ENCODE data around the gene RACGAP1.
"Not testable (repeated sequence)": the region's sequence is repeated elsewhere in the genome, so short reads cannot be mapped to it uniquely, and the experiment has no call there.

The RACGAP1 gene

DNA sequence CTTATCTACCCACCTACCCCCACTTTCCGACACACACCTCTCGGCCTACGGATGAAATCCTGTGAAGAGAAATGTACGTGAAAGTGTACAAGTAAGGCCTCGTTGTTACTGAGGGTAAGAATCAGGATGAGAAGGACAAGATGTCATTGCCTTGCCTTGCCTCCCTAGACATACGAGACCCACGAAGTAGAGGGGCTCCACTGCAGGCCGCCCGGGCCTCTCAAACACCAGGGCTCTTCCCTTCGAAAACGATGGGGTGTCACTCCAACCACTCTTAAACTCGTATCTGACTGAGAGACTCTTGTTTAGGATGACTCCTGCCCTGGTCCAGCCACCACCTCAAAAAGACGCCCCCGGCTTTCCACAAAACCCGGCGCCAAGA is 498 bp downstream of the RACGAP1 start:
- no peak for DNase-seq

DNA sequence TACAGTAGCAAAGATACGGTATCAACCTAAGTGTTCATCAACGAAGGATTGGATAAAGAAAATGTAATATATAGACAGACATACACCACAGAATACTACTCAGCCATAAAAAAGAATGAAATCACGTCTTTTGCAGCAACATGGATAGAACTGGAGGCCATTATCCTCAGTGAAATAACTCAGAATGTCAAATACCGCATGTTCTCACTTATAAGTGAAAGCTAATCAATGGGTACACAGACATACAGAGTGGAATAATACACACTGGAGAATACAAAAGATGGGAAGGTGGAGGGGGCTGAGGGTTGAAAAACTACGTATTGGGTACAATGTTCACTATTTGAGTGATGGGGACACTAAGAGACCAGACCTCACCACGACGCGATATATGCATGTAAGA is 1.1 kb downstream of the RACGAP1 start:
- DNase-seq = no peak

DNA sequence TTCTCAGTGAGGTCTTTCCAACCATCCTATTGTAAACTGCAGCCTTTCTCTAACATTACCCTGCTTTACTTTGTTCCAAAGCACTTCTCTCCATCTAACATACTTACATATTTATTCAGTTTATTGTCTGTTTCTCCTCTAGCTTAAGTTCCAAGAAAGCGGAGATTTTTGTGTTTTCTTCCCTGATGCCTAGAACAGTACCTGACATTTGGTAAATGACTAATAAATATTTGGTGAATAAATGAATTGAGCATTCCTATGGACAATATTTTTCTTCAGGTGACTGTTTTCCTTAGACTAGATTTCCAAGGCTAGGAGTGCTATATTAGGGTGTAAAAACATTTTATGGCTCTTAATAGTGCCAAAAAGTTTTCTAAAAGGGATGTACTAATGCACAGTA is 2.4 kb downstream of the RACGAP1 start:
- no peak for DNase-seq

DNA sequence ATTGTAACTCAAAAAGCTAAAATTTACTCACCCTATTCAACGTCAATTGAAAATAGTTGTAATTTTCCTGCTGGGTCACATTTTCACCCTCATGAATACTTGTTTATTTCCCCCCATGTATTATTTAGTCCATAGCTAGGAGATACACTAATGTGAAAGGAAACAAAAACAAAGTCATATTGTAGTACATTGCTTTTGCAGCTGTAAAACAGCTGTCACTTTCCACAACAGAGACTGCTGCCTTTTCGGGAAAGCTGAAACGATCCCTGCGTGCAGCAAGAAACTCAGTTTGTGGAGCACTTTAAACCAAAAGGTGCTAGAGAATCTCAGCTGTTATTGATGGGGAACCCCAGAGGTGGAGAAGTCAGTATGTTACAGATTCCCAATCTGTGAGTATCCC is 4.3 kb downstream of the RACGAP1 start:
- DNase-seq = no peak

DNA sequence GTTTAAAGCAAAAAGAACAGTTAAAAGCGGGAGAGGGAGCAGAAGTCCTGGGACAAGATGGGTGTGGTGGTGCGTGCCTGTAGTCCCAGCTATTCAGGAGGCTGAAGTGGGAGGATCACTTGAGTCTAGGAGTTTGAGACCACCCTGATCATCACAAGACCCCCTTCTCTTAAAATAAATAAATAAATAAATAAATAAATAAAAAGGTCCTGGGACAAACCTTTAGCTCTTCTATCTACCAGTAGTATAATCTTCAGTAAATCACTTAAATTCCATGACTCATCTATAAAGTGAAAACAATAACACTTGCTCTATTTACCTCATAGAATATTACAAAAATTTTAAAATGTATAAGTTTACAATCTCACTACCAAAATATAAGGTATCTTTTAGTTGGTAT is 5.8 kb downstream of the RACGAP1 start:
- DNase-seq = no peak

DNA sequence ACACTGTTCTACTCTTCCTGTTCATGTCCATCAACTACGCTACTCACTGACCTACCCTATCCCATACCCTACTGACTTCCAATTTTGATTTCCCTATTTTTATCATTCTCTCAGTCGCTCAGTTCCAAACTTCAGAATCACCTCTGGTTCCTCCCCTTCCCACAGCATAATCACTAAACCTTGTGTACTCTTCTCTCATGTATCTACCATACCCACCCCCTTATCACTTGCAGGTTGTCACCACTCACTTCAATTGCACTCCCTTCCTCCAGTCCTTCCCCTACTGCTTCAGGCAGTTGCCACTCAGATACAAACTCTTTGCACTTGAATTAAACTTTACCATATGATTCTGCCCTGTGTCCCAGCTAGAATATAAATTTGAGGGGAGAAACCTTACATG is 6.3 kb downstream of the RACGAP1 start:
- DNase-seq = no peak

DNA sequence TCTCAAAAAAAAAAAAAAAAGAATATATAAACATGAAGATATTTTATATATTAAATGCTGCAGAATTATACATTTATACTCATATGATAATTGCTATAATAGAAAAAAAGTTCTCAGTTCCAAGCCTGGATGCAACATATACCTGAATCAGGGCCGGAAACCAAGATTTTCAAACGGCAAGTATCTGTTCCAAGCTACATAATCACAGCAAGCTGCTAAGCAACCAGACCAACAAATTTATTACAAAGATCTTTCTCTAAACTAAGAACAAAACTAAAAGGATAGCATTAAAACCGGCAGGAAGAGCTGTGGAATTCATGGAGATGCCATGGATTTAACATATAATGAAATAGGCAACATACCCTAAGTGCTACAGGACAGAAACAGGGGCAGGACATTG is 7.1 kb downstream of the RACGAP1 start:
- no peak for DNase-seq

DNA sequence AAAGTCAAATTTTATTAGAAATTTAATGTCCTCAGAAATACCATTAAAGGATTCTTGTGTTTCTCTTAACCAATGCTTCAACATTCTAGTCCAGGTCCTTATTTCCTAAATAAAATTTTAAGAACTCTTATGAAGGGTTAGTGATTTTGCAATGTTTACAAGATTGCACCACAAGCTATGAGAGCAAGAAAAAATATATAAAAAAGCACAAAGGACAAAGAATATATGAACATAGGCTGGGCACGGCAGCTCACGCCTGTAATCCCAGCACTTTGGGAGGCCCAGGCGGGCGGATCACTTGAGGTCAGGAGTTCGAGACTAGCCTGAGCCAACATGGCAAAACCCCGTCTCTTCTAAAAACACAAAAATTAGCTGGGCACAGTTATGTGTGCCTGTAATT is 7.7 kb downstream of the RACGAP1 start:
- no peak for DNase-seq

DNA sequence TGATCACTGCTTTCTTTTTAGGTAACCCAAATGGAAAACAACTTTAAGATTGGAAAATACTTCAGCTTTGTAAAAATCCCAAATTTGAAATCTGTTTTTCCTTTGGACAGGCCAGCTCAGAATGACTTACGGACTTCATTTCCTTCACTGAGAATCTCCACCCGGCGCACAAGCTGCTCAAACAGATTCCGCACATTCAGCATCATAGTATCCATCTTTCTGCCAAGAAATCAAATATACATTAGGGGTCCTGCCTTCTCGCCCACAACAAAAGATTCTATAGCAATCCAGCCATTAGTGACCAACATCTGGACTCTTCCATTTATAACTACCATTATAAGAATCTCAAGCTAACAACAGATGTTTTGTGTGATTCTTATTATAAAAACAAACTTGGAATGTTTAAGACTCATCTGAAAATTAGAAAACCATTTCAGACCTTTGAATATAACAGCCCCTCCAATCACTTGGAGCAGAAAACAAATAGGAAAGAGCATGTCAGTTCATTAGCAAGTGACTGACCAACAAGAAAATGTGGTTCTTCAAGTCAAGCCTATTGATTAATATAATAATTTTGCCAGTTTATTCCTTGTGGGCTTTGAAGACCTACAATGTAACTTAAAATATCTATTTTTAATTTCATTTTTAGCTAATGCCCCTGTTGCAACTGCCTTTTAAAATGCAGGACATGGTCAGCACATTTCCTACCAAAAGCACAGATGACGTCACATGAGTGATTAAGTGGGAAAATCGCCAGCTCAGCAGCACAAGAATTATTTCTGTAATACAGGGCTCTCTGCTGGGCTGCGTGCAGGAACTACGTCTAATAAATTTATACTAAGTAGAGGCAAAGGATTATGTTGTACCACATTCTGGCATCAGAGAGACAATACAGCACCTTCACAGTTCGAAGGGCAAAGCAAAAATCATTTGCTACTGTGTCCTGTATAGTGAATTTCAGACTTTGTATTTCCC is 8.5 kb downstream of the RACGAP1 start:
- DNase-seq = no peak

DNA sequence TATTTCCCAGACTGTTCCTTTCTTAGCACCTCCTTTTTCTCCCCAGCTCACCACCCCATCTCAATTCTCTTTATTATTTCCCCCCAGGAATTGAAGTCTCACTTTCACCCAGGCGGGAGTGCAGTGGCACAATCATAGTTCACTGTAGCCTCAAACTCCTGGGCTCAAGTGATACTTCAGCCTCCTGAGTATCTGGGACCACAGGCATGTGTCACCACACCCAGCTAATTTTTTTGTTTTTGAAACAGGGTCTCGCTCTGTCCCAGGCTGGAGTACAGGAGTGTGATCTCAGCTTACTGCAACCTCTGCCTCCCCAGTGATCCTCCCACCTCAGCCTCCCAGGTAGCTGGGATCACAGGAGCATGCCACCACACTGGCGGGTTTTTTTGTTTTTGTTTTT is 11.0 kb downstream of the RACGAP1 start:
- no peak for DNase-seq

DNA sequence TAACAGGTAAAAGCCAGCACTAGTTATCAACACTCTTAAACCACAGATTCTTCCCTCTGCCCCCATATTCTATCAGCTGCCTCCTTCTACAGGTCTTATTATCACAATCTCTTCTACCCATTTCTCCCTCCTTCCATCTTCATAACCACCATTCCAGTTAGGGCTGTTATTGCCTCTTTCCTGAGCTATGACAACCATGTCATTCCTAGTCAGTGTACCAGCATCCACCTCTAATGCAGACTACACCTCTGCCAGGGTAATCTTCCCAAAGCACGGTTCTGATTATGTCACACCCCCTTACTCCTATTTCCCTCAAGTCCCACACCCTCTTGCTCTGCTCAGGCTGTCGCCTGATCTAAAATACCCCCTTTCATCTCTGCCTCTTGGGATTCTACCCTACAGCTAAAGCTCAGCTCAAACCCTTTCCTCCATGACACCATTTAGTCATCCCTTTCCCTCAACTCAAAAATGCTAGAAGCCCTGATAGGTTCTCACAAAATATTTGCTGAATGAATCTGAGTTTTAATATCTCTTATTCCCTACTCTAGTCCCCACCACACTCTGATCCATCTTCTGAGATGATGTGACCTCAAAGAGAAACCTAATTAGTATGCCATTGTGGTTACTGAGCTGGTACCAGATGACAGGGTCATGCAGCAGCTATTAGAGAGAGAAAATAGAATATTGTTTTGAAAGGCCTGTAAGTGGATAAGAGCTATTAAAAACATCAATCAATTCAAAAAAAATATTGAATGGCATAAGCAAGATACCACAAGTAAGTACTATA is 11.7 kb downstream of the RACGAP1 start:
- no peak for DNase-seq

DNA sequence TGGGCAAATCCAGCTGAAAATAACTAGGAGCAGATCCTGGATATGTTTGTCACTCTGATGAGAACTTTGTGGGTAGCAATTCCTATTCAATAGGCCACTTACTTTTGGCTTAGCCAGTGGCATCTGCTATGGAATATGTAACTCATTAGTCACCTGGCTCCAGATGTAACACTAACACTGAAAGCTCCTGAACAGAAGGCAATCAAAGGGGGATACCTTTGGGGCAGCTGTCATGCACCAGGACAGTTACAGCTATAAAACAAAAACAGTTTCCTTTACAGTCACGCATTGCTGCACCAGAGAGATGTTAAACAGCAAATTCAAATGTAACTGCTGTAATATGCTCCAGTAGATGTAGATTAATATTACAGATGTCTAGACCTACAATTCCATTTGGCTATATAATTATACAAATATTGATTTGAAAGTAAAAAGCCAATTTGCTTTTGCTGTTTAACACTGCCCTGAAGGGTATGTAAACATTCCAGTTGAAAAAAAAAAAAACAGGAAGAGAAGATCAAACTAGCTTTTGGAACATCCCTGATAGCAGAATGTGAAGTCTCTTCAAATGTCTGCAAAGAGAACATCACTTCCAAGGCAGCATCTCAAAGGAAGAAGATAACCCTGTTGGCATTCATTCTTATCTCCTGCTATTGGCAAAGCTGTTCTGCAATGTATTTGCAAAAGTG is 18.4 kb downstream of the RACGAP1 start:
- no peak for DNase-seq

DNA sequence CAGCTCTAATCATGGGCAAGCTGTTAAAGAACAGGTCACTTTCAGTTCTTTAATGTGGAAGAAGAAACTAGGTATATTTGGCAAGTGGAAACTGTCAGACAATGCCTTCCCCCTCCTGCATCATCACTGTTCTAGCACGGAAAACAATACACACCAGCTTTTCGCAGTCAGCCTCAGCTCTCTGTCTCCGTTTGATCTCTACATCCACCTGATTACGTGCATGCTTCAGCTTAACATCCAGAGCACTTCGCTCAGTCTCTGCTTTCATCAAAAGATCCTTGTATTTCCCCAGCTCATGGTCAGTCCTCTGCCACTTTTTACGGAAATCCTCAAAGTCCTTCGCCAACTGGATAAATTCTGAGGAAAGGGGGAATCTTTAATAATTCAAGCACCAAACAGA is 19.0 kb downstream of the RACGAP1 start:
- no peak for DNase-seq

DNA sequence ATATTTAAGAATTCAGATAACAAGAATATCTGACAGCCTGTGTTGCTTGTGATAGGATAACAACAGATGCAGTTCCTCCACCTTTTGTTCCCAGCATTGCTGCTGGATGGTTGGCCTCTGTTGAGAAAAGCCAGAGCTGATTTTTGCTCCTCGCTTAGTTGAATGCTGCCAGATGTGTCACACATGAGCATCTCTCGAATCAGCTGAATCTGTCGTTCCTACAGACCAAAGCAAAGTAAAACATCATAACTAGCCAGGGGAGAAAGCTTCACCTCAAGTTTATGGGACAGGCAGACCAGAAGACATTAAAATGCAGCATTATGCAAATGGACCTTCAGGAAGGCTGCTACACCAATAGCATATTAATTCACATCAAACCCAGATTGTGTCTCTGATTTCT is 20.1 kb downstream of the RACGAP1 start:
- no peak for DNase-seq

DNA sequence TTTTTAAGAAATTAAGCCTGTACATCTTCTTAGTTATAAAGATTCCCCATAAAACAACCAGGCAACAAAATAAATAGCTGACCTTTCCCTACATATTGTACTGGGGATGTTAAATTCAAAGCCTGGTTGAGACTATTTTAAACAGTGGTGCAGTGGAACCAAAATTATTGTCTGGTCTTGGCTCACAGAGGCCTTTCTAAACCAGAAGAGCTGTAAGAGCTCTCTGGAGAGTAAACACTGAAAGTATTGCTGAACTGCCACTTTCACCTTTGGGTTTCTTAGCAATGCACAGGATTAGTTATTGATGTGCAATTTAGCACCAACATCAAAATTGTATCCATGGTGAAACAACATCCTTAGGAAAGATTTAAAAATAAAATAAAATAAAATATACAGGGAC is 20.6 kb downstream of the RACGAP1 start:
- DNase-seq = no peak

DNA sequence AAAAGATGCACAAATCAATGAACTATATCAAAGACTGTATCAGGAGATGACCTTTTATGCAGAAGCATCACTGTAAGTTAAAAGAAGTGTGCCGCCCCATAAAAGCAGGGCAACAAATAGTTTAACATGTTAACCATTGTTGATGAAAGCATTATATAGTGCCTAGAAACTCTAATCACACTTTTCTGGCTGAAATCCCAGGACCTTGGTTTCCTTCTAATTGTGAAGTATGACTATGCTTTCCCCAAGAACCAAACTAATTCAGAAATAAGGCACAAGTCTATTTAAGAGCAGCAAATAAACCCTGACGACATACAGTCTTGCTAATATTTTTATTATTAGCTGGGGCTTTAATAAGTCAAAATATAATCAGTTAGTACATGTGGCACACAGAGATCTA is 21.7 kb downstream of the RACGAP1 start:
- DNase-seq = no peak

DNA sequence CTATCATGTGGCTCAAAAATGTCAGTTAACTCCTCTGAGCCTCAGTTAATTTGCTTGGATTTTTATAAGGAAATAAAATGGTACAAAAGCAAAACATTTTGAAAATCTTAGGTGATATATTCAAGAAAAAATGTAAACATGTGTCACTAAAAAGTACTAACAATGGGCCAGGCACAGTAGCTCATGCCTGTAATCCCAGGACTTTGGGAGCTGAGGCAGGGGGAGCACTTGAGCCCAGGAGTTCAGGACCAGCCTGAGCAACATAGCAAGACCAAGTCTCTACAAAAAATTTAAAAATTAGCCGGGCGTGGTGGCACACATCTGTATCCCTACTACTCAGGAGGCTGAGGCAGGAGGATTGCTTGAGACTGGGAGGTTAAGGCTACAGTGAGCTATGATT is 26.8 kb downstream of the RACGAP1 start:
- DNase-seq = no peak

DNA sequence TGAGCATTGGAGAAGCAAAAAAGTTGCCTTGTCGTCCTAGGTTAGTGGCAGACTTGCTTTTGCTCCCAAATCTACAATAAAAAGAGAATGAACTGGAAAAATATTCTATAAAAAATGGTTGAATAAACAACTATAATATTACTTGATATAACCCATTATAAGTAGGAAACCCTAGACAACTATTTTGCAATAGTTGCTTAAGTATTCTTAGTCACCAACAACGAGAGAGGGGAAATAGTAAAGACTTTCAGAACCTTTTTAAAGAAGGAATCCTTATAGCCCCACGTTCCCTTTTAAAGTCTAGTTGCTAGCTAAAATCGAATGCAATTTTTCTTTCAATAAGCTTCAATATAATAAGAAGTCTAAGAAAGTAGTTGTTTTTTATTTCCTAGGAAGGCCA is 35.0 kb downstream of the RACGAP1 start:
- DNase-seq = no peak

DNA sequence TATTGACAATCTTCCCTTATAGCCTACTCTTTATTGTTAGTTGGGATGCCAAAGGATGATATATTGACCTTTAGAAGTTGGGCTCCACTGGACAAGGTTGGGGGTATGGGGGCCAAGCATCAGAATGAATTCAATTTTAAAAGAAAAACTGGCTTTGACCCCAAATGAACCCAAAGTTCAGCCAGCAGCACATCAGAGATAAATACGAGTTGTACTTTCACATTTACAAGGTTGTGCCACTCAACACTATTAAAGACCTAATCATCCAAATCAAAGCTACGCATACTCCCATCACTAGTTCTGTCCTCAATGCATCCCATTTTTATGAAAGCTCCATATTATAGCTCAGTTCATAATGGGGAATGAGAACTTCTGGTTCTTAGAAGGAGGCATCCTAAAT is 35.9 kb downstream of the RACGAP1 start:
- DNase-seq = not testable (repeated sequence)

DNA sequence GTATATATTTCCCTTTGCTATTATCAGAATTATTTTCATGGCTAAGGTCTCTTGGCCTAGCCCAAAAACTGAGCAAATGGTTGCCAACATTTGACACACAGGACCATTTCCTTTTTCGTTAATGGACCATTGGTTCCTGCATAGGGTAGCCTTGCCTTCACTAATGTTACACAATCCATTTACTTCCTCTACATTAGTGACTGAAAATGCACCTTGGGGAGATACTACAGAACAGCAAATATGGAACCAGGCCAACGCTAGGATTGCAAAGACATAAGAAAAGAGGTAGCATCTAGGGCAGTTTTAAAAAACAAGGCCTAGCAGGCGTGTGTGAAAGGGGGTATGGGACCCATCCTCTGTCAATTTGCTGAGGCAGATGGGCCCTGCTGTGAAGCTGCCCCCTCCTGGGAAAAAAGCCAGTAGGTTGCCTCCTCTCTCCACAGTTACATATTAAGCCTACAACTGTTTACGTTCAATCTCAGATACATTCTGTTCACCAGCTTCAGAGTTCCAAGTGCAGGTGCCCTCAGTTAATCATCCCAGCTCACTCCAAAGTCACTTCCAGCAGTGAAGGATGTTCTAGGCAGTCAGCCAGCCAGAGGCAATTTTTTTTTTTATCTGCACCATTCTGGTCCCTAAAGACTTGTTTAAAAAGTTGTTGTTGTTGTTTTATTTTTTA is 37.5 kb downstream of the RACGAP1 start:
- DNase-seq = no peak

DNA sequence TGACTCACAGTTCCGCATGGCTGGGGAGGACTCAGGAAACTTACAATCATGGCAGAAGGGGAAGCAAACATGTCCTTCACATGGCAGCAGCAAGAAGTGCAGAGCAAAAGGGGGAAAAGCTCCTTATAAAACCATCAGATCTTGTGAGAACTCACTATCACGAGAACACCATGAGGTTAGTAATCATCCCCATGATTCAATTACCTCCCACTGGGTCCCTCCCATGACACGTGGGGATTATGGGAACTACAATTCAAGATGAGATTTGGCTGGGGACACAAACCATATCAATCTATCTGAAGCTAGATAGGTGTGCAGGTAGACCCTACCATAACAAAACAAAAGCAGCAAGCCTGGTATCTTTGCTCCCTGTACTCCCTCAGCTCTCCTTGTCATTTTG is 38.8 kb downstream of the RACGAP1 start:
- DNase-seq = not testable (repeated sequence)

DNA sequence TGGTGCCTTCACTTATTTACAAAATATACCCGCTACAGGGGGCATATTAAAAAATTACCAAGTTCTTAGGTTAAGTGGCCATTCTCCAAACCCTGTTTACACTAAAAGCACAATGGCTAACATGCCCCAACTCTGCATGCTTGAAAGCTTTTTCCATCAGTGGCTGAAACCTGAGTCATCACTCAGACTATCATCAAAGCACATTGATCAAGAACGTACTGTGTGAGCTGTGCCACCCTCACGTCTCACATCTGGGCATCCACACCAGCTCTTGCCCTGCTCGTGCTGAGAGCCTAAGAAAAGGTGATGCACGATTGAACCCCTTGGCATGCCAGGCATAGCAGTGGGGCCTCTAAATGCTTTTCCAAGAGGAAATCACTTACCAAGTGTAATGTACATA is 39.3 kb downstream of the RACGAP1 start:
- no peak for DNase-seq
